GM19467 (cell line): Measurements from ENCODE around the gene ITGA8.
"Not testable (repeated sequence)": the region's sequence is repeated elsewhere in the genome, so short reads cannot be mapped to it uniquely, and the experiment has no call there.

ENCODE experiments used
- ATAC-seq: cut with Tn5 transposase; IDR thresholded peaks from one replicate; pipeline ENCODE4 v1.9.1; 2021; ENCODE audit warnings: mild to moderate bottlenecking, moderate library complexity; ENCODE audit not compliant: unreplicated experiment

The ITGA8 gene

DNA sequence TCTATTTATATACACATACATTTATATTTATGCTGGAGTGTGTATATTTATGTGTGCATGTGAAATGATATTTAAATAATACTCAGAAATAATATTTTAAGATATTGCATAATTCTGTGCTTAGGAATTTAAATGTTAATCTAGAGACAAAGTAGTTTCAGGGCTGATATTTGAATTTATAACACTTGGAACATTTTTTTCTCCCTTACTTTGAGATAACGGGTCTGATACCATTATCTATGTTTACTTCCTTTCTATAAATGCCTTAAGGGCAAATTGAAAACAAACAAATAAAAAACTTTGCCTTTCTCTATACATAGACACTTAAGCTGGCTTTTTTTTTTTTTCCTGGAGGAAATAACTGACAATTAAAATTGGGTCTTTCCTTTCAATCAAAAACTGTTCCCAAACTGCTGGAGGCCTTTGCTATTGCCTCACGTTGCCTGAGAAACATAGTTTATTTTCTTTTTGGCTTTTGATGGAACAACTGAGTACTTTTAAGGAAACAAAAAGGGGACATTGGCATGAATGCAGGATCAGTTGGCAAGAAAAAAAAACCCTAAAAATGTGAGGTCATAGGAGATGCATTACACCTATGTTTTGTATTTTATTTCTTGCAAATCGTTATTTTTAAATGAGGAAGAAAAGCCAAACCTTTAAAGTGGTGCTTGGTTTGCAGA is 98.7 kb downstream of the ITGA8 start:
- ATAC-seq: no peak

DNA sequence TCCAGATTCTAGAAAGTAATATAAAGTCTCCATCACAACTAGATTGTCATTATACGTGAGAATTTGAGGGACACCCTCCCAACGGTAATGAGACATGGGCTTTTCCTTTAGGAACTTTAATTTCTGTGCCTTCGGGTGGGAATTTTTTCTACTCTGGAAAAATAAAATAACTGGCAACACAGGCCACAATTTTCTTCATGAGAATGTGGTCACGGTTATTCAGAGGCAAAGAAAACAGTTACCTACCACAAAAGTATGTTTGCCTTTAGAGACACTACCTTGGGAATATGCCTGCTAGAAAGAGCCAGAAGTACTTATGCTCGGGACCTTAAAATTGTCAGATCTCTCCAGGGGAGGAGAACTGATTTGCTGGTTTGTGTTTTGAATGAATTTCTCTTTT is 99.4 kb downstream of the ITGA8 start:
- ATAC-seq: no peak

DNA sequence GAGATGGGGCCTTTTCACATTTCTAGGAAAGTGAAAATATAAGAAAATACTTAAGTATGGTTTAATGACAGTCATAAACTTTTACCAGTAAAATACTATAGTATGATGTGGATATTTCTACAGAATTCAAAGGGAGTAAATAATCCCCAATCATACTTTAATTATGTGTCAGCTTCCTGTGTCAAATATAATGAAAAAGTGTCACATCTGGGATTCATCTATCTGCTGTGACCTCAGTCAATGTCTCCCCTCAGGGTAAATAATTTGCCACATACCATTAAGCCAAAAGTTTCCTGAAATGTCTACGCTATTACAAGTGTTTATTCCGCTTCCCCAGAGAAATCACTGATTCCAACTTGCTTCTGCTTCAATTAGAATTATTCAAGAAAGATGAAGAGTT is 110.5 kb downstream of the ITGA8 start:
- no peak for ATAC-seq

DNA sequence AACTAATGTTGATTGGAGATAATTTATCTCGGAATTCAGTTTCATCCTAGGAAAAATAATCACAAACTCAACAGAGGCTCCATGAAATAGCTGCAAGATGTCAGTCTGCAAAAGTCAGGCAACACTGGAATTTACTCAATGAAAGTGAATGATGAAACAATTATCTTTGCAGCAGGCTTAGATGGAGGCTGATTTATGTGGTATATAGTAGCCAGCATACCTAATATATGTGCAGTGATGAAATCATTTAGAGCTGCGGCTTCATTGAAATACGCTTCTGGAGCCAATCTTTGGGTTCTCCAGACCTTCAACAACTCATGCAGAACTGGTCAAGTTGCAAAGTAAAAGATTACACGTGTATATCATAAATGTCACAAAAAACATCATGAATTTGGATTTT is 113.3 kb downstream of the ITGA8 start:
- no peak for ATAC-seq

DNA sequence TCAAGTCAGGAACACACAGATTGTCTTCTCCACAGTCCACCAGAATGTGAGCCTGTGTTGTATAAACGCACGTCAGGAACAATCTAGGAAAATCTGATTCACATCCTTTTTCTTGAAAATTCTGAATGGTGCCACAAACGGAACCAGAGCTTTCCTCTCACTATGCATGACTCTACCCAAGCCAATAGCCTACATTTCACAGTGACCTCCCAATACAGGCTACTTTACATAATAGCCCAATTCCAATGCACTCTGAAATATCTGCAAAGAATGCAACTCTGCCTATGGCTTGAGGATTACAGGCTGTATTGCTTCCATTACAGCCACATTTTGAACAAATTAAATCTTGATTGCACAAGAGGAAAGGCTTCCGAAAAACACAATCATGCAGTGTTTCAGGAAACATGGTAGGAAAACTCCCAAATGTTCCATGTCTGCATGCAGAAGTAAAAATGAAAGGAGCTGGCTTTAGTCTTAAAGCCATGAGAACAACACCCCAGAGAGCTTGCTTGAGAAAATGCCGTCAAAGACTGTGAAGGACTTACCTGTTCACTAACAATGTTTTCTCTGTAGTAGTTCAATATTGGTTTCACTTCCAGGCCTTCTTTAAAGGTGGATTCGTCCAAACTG is 113.9 kb downstream of the ITGA8 start:
- no peak for ATAC-seq

DNA sequence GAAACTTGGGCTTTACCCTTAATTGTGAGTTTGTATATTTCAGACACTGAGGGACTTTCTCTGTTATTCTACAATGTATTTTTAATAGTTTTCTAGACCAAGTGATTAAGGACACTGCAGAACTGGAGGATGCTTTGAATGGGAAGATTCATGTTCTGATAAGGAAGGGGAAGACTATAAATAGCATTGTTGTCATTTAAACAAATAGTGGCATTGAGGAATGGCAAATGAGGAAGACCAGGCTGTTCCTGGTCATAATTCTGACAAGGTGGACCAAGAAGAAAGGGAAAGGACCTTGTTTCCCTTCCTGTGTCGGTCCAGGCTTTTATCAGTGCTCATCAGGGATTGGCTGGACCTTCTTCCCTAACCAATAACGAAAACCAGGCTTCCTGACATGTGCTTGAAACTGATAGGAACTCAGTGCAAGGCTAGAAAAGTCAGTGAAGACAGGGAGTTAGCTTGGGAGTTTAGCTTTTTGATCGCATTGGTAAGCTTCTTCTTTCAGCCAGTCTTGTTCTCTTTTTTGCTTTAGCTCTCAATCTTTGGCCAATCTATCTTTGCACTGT is 116.2 kb downstream of the ITGA8 start:
- no peak for ATAC-seq

DNA sequence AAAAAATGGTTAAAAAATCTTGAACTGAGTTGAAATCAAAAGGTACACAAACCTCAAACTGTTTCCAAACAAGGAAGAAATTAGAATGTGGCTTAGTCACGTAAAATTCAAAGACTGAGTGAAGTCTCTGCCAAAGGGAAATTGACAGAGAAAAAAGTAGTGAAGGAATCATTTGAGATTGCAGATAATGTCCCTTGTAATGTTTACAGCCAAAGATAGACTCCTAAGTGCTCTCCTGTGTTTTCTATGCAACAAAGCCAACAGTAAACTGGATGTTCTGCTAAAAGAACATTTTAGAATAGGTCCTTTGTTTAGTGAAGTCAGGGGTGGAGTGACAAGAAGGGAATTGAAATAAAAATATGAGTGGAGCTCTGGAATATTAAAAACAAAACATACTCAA is 117.9 kb downstream of the ITGA8 start:
- ATAC-seq: no peak

DNA sequence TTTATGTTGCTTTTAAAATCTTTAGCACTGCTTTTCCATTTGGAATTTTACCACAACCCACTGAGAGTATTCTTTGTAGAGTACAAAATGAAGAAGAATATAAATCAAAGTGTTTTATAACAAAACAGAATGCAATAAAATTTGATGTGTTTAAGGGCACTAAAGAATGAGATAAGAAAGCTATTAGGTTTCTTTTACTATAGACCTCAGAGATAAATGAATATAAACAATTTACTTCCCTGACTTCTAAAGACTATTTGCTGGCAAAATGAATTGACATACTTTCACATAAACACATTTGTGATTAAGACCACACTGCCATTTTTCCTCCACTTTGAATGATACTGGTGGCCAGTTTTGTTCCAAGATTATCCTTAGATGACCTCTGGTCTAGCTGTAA is 124.5 kb downstream of the ITGA8 start:
- ATAC-seq: no peak

DNA sequence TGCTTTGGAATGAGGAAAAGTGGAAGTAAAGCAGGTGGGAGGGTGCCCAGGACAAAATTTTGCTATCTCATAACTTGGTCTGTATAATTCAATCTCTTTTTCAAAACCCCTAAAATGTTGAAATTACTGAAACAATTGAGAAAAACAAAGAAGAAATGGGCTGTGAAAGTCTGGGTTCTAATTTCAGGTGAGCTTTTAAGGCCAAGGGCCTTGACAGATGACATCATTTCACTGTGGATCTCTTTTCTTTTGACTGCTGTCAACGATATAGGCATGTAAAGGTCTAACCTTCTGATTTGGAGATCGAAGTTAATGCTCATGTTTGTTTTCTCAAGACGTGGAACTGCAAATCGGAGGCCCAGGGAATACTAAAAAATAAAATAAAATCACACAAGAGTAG is 127.8 kb downstream of the ITGA8 start:
- no peak for ATAC-seq

DNA sequence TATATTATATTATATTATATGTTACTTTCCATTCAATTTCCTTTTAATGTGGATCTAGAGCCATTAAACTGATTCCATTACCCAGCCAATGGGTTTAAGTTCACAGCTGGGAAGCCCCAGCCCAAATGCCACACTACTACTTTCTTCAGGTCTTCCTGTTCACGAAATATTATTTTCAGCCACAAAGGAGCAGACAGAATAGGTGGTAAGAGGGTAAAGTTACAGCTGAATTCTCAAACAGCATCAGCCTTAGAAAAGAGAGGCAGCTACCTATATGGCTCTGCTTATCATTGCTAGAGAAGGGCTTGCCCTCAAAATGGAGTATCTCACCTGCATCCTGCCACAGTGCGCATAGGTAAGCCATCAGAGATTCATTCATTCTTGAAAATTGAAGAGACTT is 128.3 kb downstream of the ITGA8 start:
- no peak for ATAC-seq

DNA sequence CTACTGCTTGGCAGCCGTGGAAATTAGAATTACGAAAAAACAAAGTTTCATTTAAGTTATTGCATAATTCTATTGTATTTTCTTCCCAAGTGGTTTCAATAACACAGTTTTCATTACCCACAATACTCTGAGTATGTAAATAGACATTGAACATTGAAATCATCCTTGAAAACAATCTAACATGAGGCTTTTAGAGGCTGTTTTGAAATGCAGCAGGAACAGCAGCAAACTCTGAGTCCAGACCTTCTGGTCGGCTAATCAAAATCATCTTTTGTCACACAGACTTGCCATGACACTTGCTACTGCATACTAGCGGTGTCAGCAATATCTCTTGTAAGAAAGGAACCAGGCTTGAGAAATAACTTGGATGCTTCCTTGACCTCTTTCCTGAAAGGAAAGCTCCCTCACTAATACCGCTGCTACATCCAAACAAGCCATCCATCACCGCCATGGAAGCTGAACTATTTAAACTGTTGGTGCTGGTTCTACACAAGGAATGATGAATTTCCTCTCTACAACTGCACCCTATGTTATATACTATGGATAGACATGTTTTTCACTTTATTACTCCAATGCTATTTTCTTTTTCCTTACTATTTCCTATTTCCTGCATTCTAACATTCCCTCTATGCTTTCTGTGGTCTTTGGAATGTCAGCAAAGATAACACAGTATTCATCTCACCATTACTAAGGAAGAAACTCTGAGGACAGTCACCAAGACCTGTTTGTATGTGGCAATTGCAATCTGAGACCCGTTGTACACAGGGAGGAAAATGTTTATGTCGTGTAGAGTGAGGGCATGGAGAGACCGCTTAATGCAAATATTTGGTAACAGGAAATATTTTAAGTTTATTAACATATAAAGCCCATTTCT is 130.8 kb downstream of the ITGA8 start:
- no peak for ATAC-seq

DNA sequence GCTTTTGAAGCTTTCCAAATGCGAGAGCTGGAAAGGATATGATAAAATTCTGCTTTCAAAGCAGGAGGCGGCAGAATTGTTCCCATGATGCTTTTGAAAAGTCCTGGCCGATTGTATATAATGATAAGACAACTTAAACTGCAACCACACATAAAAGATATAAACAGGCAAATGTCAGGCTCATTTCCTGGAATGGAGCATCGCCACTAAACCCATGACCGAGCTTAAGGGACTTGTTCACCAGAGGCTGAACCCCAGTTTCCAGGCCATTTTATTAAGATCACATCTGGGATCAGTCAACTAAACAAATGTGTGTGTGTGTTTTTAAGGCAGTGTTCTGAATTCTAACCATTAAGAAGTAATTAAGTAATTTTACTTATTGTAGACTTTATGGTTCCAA is 131.6 kb downstream of the ITGA8 start:
- ATAC-seq: no peak

DNA sequence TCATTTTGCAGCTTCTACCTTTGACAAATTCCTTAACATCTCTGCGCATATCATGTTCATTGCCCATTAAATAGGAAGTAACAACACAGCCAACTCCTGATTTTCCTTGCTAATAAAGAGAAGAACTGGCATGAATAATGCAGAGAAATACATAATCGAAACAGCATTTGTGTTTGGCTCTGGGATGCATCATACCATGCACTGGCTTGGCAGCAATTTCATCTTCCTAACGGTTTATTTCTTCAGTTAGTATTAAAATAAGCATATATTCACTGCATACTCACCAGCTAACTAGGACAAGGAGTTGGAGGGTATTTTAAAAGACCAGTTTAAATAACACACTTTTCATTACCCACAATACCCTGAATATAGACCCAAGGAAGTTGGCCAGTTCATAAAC is 132.5 kb downstream of the ITGA8 start:
- ATAC-seq: no peak

DNA sequence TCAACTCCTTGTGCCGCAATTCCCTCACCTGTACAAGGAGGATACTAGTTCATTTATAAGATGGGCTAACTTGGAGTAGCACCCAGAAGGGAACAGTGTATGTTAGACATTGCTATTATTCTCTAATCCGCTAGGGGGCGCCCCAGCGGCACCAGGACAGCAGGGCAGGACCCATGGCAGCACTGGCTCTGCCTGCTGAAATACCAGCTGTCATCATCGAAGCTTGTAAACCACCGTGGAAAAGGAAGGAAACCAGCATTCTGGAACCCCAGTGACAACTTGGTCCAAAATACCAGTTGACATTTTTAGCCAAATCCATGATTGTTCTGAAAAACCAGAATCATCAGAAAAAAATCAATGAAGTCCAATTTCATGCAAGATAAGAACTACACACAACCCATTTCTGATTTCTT is 134.4 kb downstream of the ITGA8 start:
- peak; percentile 87 for ATAC-seq

DNA sequence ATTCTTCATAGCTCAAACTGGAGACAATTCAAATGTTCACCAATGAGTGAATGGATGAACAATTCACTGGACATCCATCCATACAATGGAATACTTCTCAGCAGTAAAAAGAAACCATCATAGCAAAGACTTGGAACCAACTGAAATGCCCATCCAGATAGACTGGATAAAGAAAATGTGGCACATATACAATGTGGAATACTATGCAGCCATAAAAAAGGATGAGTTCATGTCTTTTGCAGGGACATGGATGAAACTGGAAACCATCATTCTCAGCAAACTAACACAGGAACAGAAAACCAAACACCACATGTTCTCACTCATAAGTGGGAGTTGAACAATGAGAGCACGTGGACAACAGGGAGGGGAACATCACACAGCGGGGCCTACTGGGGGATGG is 136.8 kb downstream of the ITGA8 start:
- ATAC-seq: not testable (repeated sequence)

DNA sequence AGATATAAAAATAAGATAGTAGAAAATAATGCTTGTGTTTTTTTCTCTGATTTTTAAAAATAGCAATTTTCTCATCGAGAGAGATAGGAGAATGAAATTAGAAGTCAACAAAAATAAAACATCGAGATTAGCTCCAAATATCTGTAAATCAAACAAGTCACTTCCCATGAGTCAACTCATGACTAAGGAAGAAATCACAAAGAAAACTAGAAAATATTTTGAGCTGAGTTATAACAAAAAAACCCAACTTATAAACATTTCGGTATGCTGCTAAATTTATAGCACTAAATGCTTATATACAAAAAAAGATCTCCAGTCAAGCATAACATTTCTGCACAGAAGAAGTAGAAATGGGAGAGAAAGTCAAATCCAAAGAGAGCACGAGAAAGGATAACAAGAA is 140.1 kb downstream of the ITGA8 start:
- no peak for ATAC-seq

DNA sequence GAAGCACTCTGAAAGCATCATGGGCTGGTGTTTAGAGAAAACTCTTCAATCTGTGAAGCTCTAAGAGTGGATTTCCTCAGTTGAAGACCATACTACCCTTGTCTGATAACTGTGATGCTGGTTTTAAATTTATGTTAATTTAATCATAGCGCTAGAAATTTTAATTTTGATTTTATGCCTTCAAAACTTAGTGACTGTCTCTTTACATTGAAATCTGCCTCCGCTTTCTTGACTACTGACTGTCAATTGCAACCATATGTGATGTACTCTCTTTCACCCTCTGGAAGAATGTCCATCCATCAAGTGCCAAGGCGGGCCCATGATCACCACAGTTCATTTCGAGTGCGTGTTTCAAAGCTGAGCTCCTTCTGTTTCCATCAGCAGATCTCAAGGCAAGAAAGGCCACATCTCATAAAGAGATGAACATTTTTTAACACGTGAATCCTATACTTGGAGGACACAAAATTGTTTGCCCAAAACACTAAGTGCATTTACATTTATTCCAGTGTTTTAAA is 147.1 kb downstream of the ITGA8 start:
- ATAC-seq: no peak

DNA sequence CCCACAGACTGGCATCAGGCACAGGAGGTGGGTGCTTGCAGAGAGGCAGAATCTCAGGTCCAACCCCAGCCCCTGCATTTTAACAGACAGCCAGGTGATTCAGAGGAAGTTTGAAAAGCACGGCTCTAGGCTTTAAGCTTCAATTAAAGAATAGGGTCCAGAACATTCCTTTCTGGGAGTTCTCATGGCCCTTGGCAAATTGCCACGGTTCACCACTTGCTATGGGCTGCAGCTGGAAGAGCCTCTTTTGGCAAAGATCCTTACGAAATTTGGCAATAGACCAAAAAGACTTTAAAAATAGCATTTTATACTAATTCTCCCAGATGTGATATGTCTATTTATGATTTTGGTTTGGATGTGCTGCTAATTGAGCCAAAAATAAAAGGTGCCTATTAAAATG is 148.1 kb downstream of the ITGA8 start:
- no peak for ATAC-seq

DNA sequence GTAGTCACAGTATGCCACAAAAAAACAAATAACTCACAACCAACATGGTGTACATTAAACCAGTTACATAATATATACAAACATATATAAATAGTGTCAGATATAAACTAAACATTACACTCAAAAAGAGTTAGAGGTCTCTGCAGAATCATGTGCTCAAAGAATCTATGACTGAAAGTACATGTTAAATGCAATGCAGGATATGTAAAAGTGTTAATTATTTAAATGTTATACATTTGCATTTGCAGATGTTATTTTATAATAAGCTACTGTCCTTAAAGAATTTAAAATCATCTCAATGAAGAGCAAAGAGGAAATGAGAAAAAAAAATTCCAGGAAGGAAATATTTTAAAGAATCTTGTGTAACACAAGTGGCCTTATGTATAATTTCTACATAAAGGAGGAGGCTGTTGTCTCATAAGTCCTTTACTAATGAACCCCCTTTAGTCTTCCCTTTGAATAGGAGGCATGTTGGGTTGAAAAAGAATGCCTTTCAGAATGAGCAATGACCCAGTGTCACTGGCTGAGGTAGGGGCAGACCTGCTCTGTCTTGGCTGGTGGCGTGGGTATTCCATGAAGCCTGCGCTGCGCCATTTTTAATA is 148.9 kb downstream of the ITGA8 start:
- no peak for ATAC-seq

DNA sequence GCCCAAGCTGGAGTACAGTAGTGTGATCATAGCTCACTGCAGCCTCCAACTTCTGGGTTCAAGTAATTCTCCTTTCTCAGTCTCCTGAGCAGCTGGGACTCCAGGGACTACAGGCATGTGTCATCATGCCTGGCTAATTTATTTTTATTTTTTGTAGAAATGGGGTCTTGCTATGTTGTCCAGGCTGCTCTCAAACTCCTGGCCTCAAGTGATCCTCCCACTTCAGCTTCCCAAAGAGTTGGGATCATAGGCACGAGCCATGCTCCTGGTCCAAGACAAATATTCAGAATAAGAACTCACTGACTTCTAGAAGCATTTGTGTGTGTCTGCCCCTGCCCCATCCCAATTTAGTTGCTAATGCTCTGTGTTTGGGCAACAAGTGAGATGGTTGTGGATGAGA is 151.8 kb downstream of the ITGA8 start:
- no peak for ATAC-seq

DNA sequence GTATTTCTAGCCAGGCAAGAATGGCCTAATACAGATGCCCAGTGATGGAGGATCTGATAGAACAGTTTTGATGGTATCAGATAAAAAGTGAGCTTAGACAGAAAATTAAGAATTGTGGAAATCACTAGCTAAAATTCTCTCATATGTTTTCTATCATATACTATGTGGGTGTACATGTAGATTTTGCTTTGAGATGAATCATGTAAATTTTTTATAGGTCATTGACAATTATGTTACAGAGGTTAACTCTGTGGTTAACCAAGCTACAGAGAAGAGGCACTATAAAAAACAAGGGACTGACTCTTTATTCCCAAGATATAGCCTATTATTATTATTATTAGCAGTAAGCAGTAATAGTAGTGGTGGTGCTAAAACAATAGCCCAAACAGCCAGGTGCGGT is 156.5 kb downstream of the ITGA8 start:
- no peak for ATAC-seq
